Stimulated activated naive CD4-positive, alpha-beta T cell (primary cell): Measurements from ENCODE around the gene R3HDM2.
A peak's percentile ranks its signal among the peaks of the same experiment; 100 is the strongest.

Experiments used
- DNase-seq, 6 experiments: peaks; one replicate each; lab custom pipeline; 2025; lab: John Stamatoyannopoulos, UW

The R3HDM2 gene

DNA sequence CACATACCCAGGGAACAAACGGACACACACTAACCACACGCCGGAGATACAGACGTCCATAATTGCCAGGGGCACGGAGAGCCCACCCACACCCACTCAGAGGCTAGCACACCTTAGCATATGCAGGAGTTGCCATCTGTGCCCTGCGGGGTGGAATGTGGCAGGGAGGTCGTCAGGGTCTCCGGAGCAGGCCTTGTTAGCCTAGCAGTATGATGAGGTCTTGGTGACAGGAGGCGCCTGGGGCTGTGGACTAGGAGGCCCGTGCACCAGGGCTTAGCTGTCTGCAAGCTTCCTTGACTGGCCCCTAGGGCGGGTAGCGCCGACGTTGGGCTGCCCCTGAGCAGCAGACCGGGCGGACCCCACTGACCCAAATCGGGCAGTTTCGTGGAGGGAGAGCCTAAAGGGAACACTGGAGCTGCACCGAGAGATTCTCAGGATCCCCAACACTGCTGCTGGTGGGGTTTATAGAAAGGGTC lies 189.9 kb downstream of the R3HDM2 start:
- DNase-seq: peak in 2 of 6 experiments; percentile 36 to 63

DNA sequence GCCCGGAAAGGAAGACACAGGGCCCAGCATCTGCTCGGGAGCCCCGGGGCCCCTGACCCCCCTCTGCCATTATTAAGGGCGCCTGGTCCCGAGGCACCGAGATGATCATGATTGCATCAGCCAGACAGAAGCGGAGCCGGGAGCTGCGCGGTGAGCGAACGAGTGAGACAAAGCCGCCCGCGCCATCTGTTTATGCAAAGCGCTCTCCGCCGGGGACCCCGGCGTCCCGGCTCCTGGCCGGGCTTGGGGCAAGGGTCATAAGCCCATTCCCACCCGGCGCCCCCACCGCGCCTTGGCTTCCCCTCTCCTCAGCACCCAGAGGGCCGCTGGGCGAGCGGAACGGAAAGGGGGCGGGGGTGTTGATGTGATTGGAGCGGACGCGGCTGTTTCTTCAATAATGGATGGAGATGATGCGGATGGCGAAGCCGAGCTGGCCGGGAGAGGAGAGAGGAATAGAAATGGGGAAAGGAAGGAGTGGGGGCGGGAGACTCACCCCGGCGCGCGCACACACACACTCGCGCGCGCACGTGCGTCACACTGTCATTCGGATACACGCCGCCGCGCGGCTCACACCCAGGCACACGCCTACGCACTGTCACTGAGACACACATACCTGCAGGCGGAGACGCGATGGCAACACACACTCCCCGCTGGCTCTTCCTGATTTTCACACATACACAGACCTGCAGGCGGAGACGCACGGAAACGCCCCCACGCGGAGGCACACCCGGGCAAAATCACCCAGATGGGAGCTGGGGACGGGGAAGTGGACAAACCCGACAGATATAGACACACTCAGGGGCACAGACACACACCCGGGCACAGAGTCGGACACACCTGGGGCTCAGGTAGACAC lies 190.5 kb downstream of the R3HDM2 start:
- DNase-seq: peak; percentile 58 to 78 (median 66)

DNA sequence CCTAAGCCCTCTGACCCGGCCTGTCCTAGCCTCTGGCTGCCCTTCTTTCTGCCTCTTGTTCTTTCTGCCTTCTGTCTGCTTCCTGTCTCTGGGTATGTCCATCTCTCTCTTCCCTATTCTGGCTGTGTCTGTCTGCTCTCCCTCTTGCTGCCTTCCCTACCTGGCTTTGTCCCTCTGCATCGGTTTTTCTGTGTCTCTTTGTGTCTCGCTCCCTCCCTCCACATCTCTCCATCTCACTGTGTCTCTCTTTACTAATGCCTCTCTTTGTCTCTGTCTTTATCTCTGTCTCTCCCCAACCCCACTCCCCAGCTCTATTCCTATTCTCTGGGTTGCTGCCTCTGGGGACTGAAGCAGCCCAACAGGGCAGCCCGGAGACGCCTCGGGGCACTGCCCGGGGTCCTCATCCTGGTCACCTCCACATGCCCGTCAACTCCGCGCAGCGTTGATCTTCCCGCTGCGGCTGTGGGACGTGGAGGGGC lies 191.2 kb downstream of the R3HDM2 start:
- DNase-seq: no peak

DNA sequence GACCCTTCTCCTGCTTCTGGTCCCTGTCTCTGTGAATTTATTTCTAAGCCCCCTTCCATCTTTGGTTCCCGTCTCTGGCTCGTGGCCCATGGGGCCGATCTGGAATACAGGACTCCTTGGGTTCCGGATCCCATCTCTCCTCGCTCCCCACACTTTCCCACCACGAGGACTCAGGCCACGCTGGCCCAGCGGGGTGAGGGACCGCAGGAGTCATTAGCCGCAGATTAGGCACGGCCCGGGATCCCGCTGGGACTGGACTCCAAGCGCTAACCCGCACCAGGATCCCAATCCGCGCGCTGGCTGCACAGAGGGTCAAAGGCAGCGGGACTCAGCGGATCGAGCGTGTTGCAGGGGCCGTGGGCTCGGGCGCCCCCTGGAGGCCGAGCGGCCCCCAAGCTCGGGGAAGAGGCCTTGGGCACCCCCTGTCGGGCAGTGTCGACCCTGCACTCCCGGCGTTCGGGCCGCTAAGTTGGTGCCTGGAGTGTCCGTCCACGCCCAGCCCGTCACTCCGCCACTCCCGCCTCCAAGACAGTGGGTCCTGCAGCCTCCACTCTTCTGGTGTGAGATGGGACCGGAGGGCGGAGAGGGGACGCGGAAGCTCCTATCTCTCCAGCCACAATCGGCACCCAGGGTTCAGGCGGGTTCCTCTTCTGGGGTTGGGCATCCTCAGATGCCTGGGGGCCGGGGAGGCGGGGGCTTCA lies 191.8 kb downstream of the R3HDM2 start:
- peak; percentile 63 to 90 (median 81) for DNase-seq

DNA sequence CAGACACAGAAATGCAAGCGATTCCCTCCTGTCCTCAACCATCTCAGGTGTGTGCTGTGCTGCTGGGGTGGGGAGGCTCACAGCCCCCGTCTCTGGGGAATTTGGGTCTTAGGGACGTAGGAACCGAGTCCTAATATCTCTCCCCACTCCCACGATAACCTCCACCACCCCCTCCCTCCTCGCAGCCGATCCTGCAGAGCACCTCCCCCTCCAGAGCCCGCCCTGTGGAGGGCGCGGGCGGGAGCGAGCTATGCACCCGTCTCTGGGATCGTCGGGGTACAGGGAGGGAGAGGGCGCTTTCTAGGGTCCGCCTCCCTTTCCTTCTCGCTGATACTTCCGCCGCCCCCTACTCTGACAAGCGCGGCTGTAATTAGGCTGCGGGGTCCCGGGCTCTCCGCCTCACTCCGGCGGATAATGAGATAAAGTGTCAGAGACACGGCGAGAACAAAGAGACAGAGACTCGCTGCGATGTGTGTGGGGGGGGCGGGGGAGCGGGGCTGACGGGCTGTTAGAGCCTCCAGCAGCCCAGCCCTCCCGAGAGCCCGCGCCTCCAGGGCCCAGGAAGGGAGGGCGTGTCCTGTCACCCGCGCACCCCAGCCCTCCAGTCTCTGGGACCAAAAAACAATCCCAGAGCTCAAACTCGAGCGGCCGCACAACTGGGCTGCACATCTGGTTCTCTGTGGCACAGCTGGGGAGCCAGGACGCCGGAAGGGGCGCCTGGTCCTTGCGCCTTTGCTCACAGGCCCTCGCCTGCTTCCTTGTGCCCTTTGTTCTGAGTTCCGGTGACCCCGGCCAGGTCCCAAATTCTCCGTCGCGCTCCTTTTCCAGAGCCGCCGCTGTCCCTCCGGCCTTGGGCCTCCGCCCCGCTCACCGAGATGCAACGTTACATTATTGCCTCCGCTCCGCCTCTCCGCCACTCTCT lies 192.7 kb downstream of the R3HDM2 start:
- DNase-seq: peak in 4 of 6 experiments; percentile 20 to 62 (median 32)

DNA sequence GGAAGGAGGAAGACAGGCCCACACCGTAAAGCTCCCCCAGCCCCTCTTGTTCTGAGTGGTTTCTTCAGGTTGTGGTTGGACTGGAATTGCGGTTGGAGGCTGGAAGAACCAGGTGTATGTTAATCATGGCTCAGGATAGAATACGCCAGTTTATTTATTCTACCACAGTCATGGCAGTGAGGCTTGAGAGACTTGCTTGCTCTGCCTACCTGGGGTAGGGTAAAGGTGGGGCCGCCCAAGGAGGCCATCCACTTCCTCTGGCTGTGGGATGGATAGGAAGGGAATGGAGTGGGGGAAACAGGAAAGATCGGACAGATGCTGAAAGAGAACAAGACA lies 193.3 kb downstream of the R3HDM2 start:
- DNase-seq: no peak

GRCh38 chr12:57236925-57237595 lies 193.8 kb downstream of the R3HDM2 start:
- DNase-seq: peak in 2 of 6 experiments; percentile 15 to 36

GRCh38 chr12:57236201-57236924 lies 194.5 kb downstream of the R3HDM2 start:
- DNase-seq: peak in 1 of 6 experiments; percentile 42

- no peak for DNase-seq
Observed at GRCh38 chr12:57235728-57236131, 195.1 kb downstream of the R3HDM2 start.

DNA sequence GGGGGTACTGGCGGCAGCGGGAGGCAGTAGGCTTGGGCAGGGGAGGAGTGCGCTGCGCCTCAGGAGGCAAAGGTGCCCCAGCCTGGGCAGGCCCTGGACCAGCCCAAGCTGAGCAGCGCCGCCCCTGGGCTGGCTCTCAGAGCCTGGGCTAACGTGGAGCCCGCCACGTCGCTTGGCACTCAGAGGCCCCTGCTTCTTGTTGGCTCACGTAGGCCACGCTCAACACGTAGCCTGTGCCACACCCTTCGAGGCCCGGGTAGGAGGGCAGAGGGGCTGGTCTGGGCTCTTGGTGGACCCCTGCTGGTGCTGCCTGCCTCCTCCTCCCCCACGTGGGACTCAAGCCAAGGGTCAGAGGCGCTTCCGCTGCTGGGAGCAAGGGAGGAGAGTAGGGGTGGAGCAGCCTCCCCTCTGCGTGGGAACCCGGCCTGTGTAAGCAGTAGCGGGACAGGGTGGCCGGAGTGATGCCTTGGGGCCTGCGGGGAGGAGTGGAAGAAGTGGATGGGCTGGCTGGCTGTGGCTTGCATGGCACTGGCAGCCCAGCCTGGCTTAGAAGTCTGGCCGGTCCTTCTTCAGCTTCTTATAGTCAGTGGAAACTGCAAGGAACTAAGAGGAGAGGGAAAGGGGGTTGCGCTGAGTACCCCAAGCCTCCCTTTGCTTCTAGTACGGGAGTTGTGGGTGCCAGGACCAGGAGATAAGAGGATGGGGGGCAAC lies 195.7 kb downstream of the R3HDM2 start:
- DNase-seq: no peak

- no peak for DNase-seq
Observed at GRCh38 chr12:57234571-57235016, 196.2 kb downstream of the R3HDM2 start.

- no peak for DNase-seq
Observed at GRCh38 chr12:57234233-57234570, 196.6 kb downstream of the R3HDM2 start.

DNA sequence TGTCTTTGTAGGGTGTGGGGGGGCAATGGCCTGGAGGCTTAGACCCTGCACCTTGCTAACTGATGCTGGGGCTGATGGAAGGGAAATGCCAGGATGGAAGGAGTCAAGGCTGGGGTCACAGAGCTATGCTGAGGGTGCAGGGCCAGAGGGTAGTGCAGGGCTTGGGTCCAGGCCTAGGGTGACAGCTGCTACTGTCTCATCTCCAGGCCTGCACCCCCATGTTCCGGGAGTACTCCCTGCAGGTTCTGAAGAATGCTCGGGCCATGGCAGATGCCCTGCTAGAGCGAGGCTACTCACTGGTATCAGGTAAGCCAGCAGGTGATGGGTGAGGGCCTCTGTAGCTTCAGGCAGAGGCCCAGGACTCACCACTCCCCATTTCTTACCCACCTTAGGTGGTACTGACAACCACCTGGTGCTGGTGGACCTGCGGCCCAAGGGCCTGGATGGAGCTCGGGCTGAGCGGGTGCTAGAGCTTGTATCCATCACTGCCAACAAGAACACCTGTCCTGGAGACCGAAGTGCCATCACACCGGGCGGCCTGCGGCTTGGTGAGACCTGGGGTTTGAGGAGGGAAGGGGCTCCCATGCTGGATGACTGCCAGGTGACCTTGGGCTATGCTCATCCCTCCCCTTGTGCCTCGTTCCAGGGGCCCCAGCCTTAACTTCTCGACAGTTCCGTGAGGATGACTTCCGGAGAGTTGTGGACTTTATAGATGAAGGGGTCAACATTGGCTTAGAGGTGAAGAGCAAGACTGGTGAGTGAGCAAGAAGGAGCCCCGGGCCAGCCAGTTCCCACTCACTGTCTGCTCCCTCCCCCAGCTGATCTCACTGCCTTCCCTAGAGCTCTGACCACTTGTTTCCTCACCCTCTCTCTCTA lies 197.2 kb downstream of the R3HDM2 start:
- DNase-seq: no peak

GRCh38 chr12:57232156-57232756 lies 198.6 kb downstream of the R3HDM2 start:
- DNase-seq: no peak

DNA sequence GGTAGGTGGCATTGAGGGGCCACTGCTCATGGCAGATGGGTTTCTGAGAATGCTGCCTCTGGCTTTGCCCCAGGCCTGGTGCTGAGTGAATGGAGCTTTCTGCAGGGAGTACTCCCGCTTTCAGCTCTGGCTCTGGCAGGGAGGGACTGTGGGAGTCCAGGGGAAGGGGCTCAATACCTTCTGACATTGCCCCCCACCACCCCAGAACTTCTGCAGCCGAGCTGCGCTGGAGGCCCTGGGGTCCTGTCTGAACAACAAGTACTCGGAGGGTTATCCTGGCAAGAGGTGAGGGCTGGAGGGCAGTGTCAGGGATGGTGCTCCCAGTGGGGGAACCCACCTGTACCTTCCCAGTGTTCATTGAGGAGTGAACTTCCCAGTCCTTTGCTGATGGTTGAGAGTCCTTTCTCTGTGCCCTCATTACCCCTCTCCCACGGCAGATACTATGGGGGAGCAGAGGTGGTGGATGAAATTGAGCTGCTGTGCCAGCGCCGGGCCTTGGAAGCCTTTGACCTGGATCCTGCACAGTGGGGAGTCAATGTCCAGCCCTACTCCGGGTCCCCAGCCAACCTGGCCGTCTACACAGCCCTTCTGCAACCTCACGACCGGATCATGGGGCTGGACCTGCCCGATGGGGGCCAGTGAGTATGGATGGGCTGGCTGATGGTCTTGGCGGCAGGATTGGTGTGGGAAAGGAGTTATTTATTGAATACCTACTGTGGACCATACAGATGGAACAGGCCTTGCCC lies 199.4 kb downstream of the R3HDM2 start:
- DNase-seq: no peak

- DNase-seq: no peak
Observed at GRCh38 chr12:57230381-57231155, 200.3 kb downstream of the R3HDM2 start.
